ENCODE measurements around the gene SUSD1.
"Not testable (repeated sequence)": the region's sequence is repeated elsewhere in the genome, so short reads cannot be mapped to it uniquely, and the experiment has no call there.

Gene SUSD1

DNA sequence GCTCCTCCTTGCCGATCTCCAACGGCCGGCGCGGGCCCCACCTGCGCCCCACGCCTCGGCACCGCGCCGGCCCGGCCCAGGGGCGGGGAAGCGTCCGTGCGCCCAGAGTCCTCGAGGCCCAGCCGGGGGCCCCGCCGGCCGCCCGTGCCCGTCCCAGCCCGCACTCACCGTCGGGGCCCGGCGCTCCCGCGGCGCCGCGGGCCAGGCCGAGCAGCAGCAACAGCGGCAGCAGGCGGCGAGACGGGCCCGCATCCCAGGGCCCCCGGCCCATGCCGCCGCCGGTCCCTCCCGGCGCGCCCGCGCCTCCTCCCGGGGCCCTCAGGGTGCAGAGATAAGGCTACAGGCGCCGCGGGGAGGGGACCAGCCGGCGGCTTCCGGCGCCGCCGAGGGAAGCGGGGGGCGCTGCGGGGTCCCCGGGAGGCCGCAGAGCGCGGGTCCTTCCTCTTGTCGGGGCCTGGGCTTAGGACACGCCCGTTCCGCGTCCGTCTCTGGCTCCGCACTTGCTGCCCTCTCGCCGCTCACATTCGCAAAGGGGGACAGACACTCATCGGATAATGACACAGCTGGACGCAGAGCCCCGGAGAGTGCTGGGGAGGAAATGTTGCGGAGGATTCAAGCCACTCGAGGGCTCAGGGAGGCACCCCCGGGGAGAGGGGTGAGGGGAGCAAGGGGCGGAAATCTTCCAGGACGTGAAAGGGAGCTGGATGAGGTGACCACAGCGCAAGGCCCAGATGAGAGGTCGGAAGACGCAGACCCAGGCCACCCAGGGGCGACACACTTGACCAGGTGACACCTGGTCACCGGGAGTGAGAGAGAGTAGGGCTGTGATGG lies at the start of gene SUSD1:
Gene SUSD1 (minus strand): TSS at position 333 of the 831 bp plus-strand sequence. CDS start 62 bp downstream, at position 271.
- DNase-seq (ENCODE audit: low read depth) = no peak

DNA sequence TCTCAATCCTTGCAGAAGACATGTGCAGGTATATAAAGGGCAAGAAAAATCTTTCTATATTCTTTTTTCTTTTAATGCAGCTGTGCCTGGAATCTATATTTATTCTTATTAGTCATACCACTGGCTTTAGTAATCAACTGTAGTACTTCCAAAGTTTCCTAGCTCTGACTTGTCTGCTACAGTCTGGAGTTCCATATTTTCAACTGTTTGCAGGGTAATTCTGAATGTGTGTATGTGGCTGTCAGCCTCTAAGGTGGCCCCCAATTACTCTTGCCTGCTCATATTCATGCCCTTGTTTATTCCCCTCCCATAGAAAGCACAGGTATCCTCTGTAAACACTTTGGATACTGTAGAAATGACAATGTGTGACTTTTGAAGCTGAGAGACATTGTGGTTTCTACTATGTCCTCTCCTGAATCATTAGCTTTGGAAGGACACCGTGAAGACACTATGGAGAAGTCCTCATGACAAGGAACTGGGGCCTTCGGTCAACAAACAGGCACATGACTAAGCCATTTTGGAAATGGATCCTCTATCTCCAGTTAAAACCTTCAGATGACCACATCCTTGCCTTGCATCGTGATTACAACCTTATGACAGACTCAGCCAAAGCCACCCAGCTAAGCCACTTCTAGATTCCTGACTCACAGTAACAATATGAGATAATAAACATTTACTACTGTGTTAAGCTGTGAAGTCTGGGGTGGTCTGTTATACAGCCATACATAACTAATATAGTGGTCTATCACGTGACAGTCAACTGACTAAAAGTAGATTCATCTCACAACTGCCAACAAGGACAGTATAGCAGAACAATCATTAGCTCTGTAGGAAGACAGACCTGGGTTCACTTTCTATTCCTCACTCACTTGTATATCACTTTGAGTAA lies 49.5 kb upstream of the SUSD1 start:
- no peak for DNase-seq (ENCODE audit: low read depth)

DNA sequence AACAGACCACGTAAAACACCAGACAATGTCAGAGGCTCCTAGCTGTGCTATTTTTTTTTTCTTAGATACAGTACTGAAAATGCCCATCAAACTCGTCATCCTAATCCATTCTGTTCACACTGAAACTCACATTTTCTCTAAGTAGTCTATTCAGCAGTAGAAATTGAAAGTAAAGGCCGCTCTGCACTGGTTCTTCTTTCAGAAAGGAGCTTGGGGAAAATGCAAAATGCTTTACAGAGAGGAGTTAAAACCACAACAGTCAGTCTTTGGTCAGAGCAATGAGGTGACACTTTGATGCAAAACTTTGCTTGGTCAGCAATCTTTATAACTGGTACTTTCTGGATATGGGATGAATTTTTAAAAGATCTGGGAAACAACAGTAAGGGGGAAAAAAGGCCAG lies 43.8 kb upstream of the SUSD1 start:
- DNase-seq (ENCODE audit: low read depth) = no peak

DNA sequence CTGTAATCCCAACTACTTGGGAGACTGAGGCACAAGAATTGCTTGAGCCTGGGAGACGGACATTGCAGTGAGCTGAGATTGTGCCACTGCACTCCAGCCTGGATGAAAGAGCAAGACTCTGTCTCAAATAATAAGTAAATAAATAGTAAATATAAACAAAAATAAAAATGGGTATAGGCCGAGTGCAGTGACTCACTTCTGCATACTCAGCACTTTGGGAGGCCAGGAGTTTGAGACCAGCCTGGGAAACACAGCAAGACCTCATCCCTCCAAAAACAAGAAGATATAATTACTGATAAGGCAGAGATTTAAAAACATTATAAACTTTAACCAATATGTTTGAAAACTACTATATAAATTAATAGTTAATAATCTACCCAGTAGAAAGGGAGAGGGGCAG lies 37.8 kb upstream of the SUSD1 start:
- DNase-seq (ENCODE audit: low read depth) = no peak

DNA sequence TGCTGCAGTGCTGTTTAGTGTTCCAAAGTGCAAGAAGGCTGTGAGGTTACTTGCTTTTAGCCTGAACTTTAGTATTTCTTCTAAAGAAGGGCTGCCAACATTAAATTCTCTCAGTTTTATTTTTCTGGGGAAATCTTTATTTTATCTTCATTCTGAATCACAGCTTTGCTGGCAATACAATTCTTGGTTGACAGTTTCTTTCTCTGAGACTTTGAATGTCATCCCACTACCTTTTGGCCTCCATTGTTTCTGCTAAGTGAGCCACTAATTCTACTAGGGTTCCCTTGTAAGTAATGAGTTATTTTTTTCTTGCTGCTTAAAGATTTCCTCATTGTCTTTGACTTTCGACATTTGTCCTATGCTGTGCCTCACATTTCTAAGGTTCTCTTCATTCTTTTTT lies 32.4 kb upstream of the SUSD1 start:
- DNase-seq (ENCODE audit: low read depth) = no peak

DNA sequence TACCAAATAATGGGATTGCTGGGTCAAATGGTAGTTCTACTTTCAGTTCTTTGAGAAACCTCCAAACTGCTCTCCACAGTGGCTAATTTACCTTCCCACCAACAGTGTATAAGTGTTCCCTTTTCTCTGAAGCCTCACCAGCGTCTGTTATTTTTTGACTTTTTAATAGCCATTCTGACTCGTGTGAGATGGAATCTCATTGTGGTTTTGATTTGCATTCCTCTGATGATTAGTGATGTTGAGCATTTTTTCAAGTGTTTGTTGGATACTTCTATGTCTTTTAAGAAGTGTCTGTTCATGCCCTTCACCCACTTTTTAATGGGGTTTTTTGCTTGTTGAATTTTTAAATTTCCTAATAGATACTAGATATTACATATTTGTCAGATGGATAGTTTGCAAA lies 28.4 kb upstream of the SUSD1 start:
- no peak for DNase-seq (ENCODE audit: low read depth)

DNA sequence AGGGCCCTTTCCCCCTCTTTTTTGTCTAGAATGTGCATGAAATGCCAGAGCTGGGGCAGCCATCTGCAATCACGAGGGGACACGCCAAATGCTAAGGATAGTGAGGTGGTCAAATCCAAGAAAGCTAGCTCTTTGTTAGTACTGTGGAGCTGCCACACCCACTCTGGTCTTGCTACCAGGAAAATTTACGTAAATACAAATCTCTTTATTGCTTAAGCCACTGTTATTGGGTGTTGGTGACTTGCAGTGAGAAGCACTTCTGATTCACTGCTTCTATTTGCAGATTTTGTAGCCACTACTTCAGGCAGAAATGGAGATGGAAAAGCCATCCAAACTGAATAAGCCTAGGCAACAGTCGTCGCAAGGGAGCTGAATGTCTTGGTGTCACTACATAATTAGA lies 25.6 kb upstream of the SUSD1 start:
- no peak for DNase-seq (ENCODE audit: low read depth)

DNA sequence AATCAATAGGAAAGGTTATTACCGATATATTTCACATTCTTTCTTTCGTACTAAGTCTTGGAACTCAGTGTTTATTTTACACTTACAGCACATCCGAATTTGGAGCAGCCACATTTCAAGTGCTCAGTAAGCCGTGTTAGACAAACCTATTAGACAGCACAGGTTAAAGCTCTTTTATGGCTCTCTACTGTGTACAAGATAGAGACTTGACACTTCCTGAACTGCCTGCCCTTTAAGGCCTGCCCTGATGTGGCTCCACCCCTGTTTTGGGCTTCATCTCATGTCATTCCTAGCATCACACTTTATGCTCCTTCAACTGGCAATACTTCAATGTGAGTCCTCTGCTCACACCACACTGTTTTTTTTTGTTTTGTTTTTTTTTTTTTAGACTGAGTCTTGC lies 23.5 kb upstream of the SUSD1 start:
- no peak for DNase-seq (ENCODE audit: low read depth)

DNA sequence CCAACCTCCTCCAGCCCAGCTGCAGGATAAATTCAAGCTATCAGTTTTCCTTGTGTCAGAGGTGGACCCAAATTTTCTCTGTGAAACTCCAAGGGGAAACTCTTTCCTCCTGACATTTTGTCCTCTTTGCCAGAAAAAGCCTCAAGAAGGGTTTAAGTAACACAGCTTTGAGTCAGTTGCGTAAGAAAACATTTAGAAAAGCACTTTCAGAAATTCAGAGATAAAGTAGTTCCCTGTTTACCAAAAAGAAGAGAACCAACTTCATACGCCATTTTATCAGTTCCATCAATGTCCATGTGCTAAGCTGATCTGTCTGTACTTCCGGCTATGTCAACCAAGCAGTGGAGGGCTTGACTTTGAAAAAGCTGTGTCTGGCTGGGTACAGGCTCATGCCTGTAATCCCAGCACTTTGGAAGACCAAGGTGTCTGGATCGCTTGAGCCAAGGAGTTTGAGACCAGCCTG lies 19.9 kb upstream of the SUSD1 start:
- DNase-seq (ENCODE audit: low read depth) = no peak

DNA sequence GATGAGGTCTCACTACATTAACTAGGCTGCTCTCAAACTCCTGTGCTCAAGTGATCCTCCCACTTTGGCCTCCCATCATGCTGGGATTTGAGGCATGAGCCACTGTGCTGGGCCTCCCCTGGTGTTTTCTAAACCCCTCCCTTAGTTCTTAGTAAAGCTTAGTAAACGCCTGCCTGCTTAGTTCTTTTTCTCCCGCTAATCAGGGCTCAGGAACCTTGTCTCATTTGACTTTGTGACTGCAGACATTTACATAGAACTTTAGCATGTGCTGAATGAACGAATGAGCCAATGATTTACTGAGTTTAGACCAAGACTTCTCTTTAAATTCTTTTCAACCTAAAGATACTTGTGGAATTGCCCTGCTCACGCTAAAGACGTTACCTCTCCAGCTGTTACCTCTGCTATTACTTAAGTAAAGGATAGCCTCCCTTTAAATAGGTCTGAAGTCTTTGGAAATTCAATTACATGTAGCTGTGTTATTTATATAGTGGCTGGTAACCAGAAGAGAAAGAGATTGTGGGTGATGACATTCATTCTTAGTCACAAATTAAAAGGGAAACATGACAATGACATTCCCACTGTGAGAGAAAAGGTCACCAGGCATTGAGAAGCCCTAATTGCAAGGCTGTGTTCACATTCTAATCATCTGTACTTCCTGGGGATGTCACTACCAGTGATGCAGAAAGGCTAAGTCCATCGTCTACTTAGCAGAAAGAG lies 18.6 kb upstream of the SUSD1 start:
- DNase-seq (ENCODE audit: low read depth) = no peak

DNA sequence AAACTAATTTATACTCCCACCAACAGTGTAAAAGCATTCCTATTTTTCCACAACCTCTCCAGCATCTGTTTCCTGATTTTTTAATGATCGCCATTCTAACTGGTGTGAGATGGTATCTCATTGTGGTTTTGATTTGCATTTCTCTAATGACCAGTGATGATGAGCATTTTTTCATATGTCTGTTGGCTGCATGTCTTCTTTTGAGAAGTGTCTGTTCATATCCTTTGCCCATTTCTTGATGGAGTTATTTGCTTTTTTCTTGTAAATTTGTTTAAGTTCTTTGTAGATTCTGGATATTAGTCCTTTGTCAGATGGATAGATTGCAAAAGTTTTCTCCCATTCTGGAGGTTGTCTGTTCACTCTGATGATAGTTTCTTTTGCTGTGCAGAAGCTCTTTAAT lies 15.2 kb upstream of the SUSD1 start:
- DNase-seq (ENCODE audit: low read depth) = not testable (repeated sequence)

DNA sequence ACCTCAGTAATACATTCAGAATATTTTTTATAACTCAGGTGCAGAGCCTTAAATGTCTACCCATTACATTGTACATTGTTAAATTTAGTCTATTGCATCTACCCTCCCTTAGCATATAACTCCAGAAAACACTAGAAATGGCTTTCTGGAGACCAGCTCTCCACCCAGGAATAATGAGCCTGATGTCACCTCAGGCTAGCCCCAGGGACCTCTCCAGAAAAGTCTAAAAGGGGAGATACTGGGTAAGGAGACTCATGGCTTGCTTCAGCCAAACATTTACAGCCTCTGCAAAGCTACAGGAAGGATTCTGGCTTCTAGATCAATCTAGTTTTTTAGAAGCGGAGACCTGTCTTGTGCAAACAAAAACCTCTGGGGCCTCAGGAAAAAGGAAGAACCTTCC lies 13.8 kb upstream of the SUSD1 start:
- no peak for DNase-seq (ENCODE audit: low read depth)

DNA sequence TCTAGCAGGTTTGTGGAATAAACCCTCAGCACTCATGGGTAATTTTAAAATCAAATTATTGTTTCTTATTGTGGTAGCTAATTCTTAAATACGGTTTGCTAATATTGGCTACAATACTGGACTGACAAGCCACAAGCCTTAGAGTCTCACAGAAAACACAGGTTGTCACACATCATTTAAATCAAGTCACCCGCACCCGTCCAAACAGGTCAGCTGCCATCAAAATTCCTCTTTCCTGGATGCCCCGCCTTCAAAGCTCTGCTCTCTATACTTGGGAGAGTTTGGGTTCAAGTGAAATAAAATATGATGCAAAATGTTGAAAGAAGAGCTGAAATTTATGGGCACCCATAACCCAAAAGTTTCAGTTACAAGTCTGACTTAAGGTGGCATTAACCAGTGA lies 12.3 kb upstream of the SUSD1 start:
- DNase-seq (ENCODE audit: low read depth) = no peak

DNA sequence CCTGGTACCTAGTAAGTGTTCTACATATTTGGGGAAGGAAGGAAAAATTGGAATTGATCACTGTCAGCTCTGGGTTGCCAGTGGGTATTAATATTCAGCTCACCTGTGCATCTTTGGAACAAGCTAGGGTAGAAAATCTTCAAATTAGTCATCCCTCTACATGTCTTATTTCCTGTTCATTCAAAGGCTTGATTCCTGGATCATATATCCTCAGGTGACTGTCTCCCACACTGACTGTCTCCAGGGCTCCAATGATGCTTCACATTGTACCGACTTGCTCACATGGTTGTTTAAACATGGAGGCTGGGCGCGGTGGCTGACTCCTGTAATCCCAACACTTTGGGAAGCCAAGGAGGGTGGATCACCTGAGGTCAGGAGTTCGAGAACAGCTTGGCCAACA lies 11.6 kb upstream of the SUSD1 start:
- no peak for DNase-seq (ENCODE audit: low read depth)

DNA sequence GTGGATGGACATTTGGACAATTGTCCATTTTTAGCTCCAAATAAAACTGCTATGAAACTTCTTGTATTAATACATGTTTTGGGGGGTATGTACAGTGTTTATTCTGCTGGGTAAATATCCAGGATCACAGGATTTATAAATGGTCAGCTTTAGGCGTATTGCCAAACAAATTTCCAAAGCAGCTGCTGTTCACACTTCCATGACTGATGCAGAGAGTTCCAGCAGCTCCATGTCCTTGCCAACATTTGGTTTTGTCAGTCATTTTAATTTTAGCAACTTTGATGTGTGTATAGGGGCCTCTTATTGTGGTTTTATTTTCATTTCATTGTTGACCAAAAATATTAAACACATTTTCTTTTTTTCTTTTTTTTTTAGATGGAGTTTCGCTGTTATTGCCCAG lies 9.8 kb upstream of the SUSD1 start:
- no peak for DNase-seq (ENCODE audit: low read depth)

DNA sequence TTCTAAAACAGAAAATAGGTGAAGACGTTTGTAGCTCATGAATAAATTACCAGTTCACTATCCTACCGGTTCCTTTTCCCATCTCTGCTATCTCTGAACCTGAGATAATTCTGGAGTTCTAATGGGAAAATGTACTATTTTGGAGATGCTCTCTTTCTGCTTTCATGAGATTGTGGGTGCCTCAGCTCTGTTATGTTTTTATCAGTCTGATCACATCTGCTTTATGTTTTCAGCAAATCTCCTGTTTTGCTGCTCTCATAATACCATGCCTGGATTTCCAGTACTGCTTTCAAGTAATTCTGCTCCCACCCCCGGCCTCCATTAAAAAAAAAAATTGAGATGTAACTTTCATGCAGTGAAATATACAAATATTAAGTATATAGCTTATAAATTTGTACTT lies 9.1 kb upstream of the SUSD1 start:
- DNase-seq (ENCODE audit: low read depth) = no peak

DNA sequence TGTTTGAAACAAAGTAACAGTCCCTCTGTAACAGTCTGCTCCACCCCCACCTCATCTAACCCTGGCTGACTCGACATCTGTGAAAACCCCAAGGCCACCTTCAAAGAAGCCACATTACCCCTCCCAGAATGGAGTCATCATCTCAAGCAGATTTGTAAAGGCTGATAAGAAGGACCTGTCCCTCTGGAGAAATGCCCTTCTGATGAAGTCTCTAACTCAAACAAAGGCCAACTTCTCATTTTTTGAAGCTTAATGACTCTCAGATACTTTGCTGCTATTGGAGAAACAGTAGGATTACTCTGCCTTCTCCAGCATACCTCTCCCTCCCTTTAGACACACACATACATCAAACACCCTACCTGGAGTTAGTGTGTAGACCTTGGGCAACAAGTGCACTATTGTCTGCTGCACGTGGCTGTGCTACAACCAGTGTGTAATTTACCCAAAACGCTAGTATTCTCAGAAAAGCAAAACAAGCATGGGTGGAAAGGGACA lies 5.3 kb upstream of the SUSD1 start:
- no peak for DNase-seq (ENCODE audit: low read depth)

DNA sequence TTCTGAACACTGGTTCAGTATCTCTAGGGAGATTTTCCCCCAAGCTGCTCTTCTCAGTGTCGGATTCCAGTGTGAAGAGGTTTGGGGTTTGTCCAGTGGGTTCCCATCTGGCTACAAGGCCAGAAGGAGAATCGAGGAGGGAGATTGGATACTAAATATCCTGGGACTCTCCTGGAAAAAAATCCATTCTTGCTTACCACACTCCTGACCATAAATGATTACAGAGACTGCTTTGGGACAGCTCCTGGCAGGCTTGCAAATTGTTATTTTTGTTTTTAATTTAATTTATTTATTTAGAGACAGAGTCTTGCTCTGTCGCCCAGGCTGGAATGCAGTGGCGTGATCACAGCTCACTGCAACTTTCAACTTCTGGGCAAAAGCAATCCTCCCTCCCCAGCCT lies 4.7 kb upstream of the SUSD1 start:
- no peak for DNase-seq (ENCODE audit: low read depth)

DNA sequence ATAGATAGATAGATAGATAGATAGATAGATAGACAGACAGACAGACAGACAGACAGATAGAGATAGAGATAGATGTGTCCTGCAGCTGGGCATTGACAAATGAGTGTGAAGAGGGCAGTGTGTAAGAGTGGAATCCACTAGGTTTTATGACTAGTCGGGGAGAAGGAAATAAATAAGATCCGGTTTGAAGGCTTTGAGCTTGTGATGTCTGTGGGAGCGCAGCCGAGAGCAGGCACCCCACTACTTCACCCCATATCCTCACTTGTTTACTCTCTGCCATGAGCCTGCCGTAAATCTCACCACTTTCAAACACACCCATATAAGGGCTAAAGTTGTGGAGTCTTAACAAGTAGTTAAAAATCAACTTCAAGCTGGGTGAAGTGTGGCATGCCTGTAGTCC lies 1.4 kb upstream of the SUSD1 start:
- DNase-seq (ENCODE audit: low read depth) = no peak

DNA sequence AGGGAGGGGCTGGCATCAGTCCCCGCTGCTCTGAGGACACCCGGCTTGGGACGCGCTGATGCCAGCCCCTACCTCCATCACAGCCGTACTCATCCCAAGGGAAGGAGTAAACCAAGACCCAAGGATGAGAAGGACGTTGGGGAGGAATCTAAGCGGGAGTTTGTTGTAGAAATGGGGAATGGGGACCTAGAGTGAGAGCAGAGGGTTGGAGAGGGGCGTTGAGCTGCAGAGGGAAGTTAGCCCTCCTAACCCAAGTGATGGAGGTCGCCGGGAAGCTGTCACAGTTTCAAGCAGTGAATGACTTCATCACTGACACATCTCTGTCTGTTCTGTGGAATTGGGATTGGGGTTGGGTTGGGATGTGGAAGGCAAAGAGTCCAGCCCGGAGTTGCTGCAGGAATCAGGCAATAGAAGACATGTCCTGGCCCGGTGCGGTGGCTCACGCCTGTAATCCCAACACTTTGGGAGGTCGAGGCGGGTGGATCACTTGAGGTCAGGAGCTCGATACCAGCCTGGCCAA lies 759 bp upstream of the SUSD1 start:
- no peak for DNase-seq (ENCODE audit: low read depth)

DNA sequence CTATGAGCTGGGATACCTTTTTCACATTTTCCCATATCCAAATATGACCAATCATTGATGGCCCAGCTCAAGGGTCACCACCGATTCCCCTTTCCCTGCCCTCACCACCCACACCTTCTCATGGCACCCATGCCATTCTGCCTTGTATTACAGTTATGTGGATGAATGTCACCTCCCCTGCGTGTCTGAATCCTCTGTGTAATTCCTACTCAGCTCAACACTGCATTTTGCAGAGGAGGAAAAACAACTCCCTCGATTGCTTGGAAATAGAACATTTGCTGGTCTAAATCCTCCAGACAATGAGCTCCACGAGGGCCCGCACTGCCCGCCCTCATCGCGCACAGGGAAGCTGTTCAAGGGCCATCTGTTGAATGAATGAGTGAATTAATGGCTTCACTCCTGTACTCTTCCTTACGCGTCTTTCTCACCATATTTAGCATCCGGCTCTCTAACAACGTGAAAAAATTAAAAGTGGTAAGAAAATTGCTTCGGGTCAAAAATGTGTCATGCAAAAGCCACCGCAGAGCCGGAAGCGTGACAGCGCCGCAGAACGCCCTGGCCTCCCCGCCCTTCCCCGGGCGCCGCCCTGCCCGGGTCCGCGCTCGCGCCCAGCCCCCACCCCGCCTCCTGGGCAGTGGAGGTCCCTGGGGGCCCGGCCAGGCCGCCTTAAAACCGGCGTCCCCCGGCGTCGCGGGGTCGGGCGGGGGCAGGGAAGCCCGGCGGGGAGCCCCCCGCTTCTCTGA lies 704 bp downstream of the SUSD1 start:
- DNase-seq (ENCODE audit: low read depth) = no peak
